HepG2 (cell line): ENCODE results near the gene LBR. TPM values are rescaled to one million over a fixed set of nuclear protein-coding genes. Genes with fewer than 3 reads are reported as not detected.

Experiments used
- ATF6 ChIP-seq: sonication (generic); formaldehyde crosslinking; conservative IDR thresholded peaks from 2 replicates; pipeline ENCODE4 v1.4.0; 2020; ENCODE audit warnings: missing genetic modification reagents
- IRF9 ChIP-seq: sonication (generic); formaldehyde crosslinking; IDR thresholded peaks from 2 replicates; pipeline ENCODE4 v1.8.0; 2022; ENCODE audit warnings: missing genetic modification reagents, mild to moderate bottlenecking, borderline replicate concordance
- JUN ChIP-seq: sonication (generic); formaldehyde crosslinking; IDR thresholded peaks from 2 replicates; pipeline ENCODE4 v1.4.0; 2020; ENCODE audit warnings: mild to moderate bottlenecking, missing genetic modification reagents
- MYC ChIP-seq: sonication (generic); formaldehyde crosslinking; IDR thresholded peaks from 2 replicates; pipeline ENCODE4 v1.9.0; 2021; ENCODE audit warnings: missing genetic modification reagents, borderline replicate concordance
- MYPOP ChIP-seq: sonication (generic); formaldehyde crosslinking; IDR thresholded peaks from 2 replicates; pipeline ENCODE4 v1.8.1; 2023; ENCODE audit warnings: mild to moderate bottlenecking, moderate library complexity, missing genetic modification reagents
- NAIF1 ChIP-seq: sonication (generic); formaldehyde crosslinking; IDR thresholded peaks from 2 replicates; pipeline ENCODE4 v1.5.0; 2020; ENCODE audit warnings: mild to moderate bottlenecking, missing genetic modification reagents, borderline replicate concordance
- PATZ1 ChIP-seq: sonication (generic); formaldehyde crosslinking; IDR thresholded peaks from 2 replicates; pipeline ENCODE4 v1.4.0; 2020; ENCODE audit warnings: missing genetic modification reagents
- PAWR ChIP-seq: sonication (generic); formaldehyde crosslinking; IDR thresholded peaks from 2 replicates; pipeline ENCODE4 v1.4.0; 2020; ENCODE audit warnings: missing genetic modification reagents, mild to moderate bottlenecking, borderline replicate concordance
- SCMH1 ChIP-seq: sonication (generic); formaldehyde crosslinking; IDR thresholded peaks from 2 replicates; pipeline ENCODE4 v1.9.0; 2021; ENCODE audit warnings: missing genetic modification reagents, mild to moderate bottlenecking, borderline replicate concordance
- SP2 ChIP-seq: sonication (generic); formaldehyde crosslinking; IDR thresholded peaks from 2 replicates; pipeline ENCODE4 v1.5.1; 2020; ENCODE audit warnings: mild to moderate bottlenecking, missing genetic modification reagents
- ZMAT3 ChIP-seq: sonication (generic); formaldehyde crosslinking; conservative IDR thresholded peaks from 2 replicates; pipeline ENCODE4 v1.7.0; 2021; ENCODE audit warnings: missing genetic modification reagents
- ZNF143 ChIP-seq: sonication (generic); formaldehyde crosslinking; IDR thresholded peaks from 2 replicates; pipeline ENCODE4 v1.4.0; 2020; ENCODE audit warnings: missing genetic modification reagents
- ZNF747 ChIP-seq: sonication (generic); formaldehyde crosslinking; IDR thresholded peaks from 2 replicates; pipeline ENCODE4 v1.8.1; 2023; ENCODE audit warnings: missing genetic modification reagents, mild to moderate bottlenecking, borderline replicate concordance
- polyA plus RNA-seq, 8 experiments: library from polyadenylated mRNA; depleted of rRNA in 3 of 8; stranded (reverse) in 7 of 8; unstranded in 1 of 8; fragments of >200 nt; fragmentation: Illumina TruSeq in 4 of 8; extraction: Trizol in 4 of 8; gene quantifications; 2 replicates each; pipeline versions ENCODE4 v1.2.1 to v1.2.3, GENCODE V29; 2011 to 2016; ENCODE audit warnings: low read depth in 4 of 8, missing spikeins in 1 of 8, mixed read lengths in 1 of 8; ENCODE audit not compliant: insufficient read depth in 1 of 8
- total RNA-seq, 5 experiments: library from RNA; depleted of rRNA; stranded (reverse); fragments of >200 nt; fragmentation: Illumina TruSeq; extraction: Trizol; gene quantifications; 2 replicates each; pipeline ENCODE4 v1.2.3, GENCODE V29; 2016; ENCODE audit warnings: low read depth in 1 of 5

The LBR gene
- total and polyA plus RNA-seq, 2 of the 13 experiments (the other 11 are each of a cell fraction or from before 2014, with no cell fraction given) = 38.9 to 76.7 TPM

- TF ChIP-seq NAIF1 (CRISPR knock-in tag) (no peak), PATZ1 (CRISPR knock-in tag) (no peak; the same call in 1 of the 2 replicates), IRF9 (CRISPR knock-in tag) (no peak), ZNF143 (CRISPR knock-in tag) (no peak), SP2 (no peak), ZNF747 (CRISPR knock-in tag) (no peak), MYC (CRISPR knock-in tag) (peak; percentile 59; the same call in 1 of the 2 replicates), JUN (CRISPR knock-in tag) (no peak), SCMH1 (CRISPR knock-in tag) (no peak), ATF6 (CRISPR knock-in tag) (0 out of 2 replicates have a peak, but pooled peaks have one; percentile 33), PAWR (no peak), MYPOP (CRISPR knock-in tag) (peak; percentile 59; the same call in 1 of the 2 replicates), ZMAT3 (CRISPR knock-in tag) (0 out of 2 replicates have a peak, but pooled peaks have one; percentile 8)
Observed at GRCh38 chr1:225426395-225427234, 1.2 kb downstream of the LBR start (continued).
